GM12891 (cell line): ENCODE results near the gene GTPBP2.
"Not testable (repeated sequence)": the region's sequence is repeated elsewhere in the genome, so short reads cannot be mapped to it uniquely, and the experiment has no call there.

ENCODE experiments used
- DNase-seq: peaks from one replicate; pipeline ENCODE4 v3.0.0; 2011; ENCODE audit warnings: low spot score; ENCODE audit not compliant: insufficient read length
- FAIRE-seq: peaks from 2 replicates; lab custom pipeline; 2011; peaks lifted over from hg19 to GRCh38; lab: Jason Lieb, UNC
- PAX5 ChIP-seq: IDR thresholded peaks from 2 replicates; pipeline ENCODE4 v1.6.1; 2011; ENCODE audit warnings: low read length, moderate library complexity, mild to moderate bottlenecking; ENCODE audit not compliant: insufficient read depth, severe bottlenecking
- POLR2A ChIP-seq: IDR thresholded peaks from 2 replicates; pipeline ENCODE4 v1.6.1; 2011; ENCODE audit warnings: low read depth, low read length, control low read depth
- POLR2AphosphoS5 ChIP-seq: IDR thresholded peaks from 2 replicates; pipeline ENCODE4 v1.6.1; 2011; ENCODE audit warnings: low read depth, low read length, control low read depth
- POU2F2 ChIP-seq: IDR thresholded peaks from 2 replicates; pipeline ENCODE4 v1.6.1; 2011; ENCODE audit warnings: low read depth, mild to moderate bottlenecking, control low read depth, low read length, moderate library complexity
- SPI1 ChIP-seq: IDR thresholded peaks from 2 replicates; pipeline ENCODE4 v1.6.1; 2011; ENCODE audit warnings: low read depth, low read length, control low read depth
- TAF1 ChIP-seq: IDR thresholded peaks from 2 replicates; pipeline ENCODE4 v1.6.1; 2011; ENCODE audit warnings: low read depth, low read length, control low read depth

GTPBP2 gene

DNA sequence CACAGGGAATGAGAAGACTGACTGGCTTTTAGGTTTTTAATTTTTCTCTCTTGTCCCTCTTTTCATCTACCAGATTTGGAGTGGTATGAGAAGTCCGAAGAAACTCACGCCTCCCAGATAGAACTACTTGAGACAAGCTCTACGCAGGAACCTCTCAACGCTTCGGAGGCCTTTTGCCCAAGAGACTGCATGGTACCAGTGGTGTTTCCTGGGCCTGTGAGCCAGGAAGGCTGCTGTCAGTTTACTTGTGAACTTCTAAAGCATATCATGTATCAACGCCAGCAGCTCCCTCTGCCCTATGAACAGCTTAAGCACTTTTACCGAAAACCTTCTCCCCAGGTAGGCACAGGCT lies 7.2 kb upstream of the GTPBP2 start:
- no peak for TF ChIP-seq POLR2A
- TF ChIP-seq POU2F2: no peak; the same call in 1 of the 2 replicates
- TF ChIP-seq POLR2AphosphoS5: no peak
- TF ChIP-seq TAF1: no peak
- TF ChIP-seq PAX5: no peak
- no peak for TF ChIP-seq SPI1
- DNase-seq: no peak
- no peak for FAIRE-seq

DNA sequence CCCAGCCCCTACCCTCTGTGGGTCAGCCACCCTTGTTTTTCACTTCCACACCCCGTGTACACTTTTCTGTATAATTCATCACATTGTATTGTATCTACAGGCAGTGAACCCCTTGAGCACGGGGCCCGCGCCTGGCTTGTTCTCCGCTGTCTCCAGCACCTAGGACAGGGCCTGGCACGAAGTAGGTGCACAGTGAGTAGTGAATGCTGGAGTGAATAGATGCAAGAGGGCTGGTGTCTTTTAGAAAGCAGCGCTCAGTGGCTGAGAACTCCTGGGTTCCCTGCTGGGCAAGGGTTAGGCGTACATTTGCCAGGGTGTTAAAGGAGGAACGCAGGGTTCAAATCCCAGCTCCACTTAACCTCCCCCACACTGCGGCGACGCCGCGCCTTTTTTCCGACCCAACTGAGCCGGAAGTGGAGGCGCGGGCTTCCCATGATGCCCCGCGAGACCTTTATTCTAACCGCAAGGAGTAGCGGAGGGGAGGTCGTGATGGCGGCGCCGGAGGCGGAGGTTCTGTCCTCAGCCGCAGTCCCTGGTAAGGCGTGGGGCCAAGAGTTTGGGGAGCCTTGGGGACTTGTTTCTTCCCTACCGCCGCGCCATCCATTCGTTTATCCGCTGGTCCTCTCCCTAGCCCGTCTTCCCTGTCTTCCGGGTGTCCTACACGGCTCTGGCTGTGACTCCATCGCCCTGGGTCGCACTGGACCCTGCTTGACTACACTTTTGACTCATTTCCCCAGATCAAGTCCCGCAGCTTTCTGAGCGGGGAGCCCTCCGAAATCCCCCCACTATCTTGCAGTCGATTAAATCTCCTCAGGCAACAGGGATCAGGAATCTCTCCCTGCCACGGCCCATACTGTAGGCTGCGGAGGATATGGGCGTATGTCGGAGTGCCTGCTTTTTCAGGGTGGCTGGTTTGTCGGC lies 6.6 kb upstream of the GTPBP2 start, which contains the start of gene MAD2L1BP:
Gene MAD2L1BP, plus strand, starts transcription at position 454 of the 921 bp plus-strand sequence. Its CDS starts 36 bp downstream, at position 490.
- TF ChIP-seq POLR2A (peak; percentile 93), TAF1 (peak; percentile 74), POU2F2 (0 out of 2 replicates have a peak, but pooled peaks have one; percentile 39), PAX5 (no peak), SPI1 (0 out of 2 replicates have a peak, but pooled peaks have one; percentile 13), POLR2AphosphoS5 (peak; percentile 89)
- DNase-seq: peak; percentile 70
- peak; percentile 92 for FAIRE-seq

DNA sequence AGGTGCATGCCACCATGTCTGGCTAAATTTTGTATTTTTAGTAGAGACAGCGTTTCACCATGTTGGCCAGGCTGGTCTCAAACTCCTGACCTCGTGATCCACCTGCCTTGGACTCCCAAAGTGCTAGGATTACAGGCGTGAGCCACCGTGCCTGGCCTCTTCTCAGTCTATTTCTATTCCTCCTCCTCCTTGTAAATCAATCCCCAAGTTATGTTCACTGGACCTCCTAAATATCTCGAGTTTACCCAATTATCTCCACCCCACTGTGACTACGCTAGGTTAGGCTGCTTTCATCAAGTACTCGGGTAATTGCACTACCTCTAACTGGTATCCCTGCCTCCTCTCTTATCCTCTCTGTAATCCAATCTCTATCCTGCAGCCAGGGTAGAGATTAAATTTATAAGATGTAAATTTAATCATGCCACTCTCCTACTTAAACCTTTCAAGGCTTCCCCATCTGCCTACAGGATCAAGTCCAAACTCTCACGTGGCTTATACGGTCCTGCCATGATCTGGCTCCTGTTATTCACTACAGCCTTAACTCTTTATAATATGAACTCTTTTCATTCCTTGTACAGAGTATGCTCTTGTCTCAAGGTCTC lies 5.7 kb upstream of the GTPBP2 start:
- DNase-seq (no peak), FAIRE-seq (no peak)
- no peak for TF ChIP-seq POLR2A
- no peak for TF ChIP-seq SPI1
- no peak for TF ChIP-seq TAF1
- no peak for TF ChIP-seq POU2F2
- TF ChIP-seq PAX5: no peak
- TF ChIP-seq POLR2AphosphoS5: no peak

DNA sequence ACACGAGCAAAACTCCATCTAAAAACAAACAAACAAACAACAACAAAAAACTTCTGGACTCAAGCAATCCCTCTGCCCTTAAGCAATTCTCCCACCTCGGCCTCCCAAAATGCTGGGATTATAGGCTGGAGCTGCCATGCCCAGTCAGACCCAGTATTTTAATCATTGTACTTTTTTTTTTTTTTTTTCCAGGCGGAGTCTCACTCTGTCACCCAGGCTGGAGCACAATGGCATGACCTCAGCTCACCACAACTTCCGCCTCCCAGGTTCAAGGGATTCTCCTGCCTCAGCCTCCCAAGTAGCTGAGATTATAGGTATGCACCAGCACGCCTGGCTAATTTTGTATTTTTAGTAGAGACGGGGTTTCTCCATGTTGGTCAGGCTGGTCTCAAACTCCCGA lies 3.9 kb upstream of the GTPBP2 start:
- not testable (repeated sequence) for FAIRE-seq

DNA sequence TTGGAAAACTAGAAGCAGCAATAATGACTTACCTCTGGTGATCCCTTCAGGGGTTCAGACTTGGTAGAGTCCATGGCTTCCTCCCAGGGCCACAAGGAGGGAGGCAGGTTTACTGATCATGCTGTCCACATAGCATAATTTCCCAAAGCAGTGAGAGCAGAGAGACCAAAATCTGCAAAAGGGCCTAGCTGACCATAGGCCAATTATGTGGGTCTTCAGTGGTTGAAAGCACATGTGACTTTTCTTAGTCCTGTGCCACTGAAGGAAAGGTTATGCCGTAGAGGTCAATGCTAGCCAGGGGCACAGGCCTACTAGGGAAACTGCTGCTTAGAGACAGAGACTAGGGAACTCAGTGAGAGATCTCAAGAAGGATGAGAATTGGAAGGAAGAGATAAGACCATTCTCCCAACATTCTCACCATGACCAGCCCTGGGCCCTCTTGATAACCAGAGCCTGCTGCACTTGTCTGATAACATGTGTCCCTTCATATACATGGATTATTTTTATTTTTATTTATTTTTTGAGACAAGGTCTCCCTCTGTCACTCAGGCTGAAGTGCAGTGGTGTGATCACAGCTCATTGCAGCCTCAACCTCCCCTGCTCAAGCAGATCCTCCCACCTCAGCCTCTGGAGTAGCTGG lies 2.0 kb upstream of the GTPBP2 start:
- FAIRE-seq (no peak), DNase-seq (no peak)
- no peak for TF ChIP-seq PAX5
- no peak for TF ChIP-seq POLR2A
- no peak for TF ChIP-seq POLR2AphosphoS5
- no peak for TF ChIP-seq SPI1
- TF ChIP-seq POU2F2: no peak
- no peak for TF ChIP-seq TAF1

More for the DNA sequence above, 3.9 kb upstream of the GTPBP2 start:
- DNase-seq: not testable (repeated sequence)

DNA sequence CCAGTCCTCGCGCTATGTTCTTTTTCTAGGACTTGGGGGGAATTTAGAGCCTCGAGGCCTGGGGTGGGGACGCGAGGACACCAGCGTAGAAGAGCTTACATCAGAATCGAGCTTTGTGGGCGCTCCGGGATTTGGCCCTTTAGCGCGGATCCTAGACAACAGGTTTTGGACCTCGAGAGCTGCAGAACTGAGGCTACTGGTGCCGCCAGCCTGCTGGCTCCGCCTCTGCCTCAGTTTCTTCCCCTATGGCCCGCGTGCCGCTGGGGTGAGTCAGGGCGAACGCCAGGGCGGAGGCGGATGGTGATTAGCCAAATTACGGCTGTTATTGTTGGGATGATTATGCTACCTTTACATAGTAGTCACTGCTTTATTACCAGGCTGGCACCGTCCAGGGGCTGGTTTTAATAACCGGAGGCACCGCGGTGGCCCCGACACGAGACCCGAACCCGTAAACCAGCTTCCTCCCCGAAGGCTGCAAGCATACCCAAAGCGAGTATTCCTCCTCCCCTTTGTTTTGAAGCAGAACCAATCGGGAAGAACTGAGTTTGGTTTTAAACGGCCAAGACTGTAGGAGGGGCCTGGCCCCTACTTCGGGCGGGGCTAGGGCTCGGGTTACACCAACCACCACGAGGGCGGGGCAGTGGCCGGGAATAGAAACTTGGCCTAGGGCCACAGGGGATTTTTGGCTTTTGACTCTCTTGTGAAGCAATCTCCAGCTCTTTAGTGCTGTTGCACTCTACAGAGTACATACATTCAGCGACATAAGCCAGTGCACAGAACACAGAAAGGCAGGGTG lies 639 bp upstream of the GTPBP2 start:
- FAIRE-seq (no peak), DNase-seq (peak; percentile 90)
- peak; percentile 83 for TF ChIP-seq POLR2AphosphoS5
- TF ChIP-seq POLR2A: peak; percentile 82
- no peak; the same call in 1 of the 2 replicates for TF ChIP-seq SPI1

DNA sequence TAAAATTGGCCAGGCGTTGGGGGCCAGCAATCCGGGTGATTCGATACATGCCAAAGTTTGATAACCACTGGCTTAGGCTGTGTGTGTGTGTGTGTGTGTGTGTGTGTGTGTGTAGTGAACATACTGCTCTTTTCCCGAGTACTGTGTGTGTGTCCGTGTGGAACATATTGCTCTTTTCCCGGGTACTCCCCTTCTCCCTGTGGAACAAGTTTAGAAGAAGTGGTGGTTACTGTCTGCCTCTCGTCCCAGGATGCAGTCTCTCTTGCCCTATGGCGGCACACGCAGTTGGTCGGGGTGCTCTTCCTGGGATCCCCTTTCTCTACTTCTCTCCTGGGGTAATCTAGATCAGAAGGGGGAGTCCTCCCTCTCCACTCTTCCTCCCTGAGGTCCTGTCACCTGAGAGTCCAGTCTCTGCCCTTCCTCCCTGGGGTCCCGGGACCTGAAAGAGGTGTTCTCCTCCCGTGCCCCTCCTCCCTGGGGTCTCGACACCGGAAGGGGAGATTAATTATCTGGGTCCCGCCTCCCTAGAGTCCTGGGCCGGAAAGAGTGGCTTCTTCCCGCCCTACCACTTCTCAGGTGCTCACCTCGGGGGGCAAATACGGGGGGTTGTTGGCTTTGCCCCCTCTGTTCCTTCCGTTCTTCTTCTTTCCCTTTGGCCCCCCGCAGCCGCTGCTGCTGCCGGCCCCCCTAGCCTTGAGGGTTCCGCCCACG lies 516 bp downstream of the GTPBP2 start:
- FAIRE-seq (peak; percentile 9), DNase-seq (peak; percentile 56)
- peak; percentile 35; the same call in 1 of the 2 replicates for TF ChIP-seq POLR2A
- TF ChIP-seq PAX5: no peak
- 0 out of 2 replicates have a peak, but pooled peaks have one; percentile 9 for TF ChIP-seq TAF1
- TF ChIP-seq POU2F2: no peak
- no peak for TF ChIP-seq SPI1
- TF ChIP-seq POLR2AphosphoS5: peak; percentile 67

DNA sequence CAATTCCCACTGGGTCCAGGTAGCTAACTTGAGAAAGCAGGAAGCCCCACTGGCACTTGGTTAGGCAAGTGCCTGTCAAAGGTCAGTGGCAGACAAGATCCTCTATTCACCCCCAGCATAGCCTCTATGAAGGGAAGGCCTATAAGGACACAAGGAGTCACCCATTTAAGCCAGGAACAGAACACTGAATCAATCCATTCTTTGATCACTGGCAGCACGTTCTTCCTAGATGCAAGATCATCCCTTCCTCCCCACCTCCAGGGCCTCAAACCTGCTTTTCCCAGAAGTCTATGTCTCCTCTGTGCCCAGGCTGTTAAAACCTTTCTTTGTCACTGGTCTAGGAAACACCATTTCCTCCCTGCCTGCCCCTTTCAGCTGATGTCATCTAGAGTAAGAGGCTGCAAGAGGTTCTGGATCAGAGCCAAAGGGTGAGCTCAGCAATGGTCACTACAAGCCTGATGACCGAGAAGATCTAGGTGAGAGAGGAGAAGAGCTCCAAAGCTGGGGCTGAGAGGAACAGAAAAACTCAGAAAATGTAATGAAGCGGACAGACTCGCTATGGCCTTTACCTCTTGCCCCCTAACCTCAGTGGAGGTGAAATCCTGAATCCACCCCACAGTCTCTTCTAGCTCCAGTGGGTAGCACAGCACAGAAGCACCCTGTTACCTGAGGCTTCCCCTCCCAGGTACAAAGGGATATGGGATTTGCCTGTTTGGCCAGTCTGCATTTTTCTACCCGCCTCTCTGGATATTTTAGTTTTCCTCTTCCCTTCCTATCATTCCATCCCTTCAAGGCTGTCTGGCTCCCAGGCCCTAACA lies 1.8 kb downstream of the GTPBP2 start:
- FAIRE-seq: no peak
- TF ChIP-seq POLR2A (0 out of 2 replicates have a peak, but pooled peaks have one; percentile 40), POLR2AphosphoS5 (no peak), SPI1 (0 out of 2 replicates have a peak, but pooled peaks have one; percentile 6)
- no peak for DNase-seq

DNA sequence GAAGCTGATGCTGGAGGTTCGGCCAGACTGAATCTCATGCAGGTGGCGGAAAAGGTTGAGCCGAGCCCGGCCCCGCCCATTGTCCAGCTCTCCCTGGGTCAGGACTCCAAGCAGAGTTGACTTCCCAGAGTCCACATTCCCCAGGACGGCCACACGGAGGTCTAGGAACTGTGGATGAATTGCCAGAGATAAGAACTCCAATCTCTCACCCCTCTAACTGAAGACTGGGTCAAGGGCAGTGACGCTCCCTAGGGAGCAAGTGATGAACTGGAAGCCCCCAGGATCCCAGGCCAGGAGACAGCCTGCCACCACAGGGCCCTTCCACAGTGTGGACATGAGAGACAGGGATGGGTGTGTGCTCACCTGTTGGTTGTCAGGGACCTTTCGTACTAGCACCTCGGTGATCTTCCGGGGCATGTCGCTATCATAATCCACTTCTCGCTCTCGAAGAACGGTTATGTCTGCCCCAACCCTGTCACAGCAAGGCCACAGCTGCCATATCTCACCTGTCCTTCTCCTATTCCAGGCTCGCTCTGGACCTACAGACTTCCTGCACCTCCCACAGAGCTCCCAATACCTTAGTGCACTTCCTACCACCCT lies 3.6 kb downstream of the GTPBP2 start:
- FAIRE-seq: no peak
- TF ChIP-seq SPI1 (no peak), POU2F2 (no peak), POLR2AphosphoS5 (no peak), PAX5 (no peak), POLR2A (no peak), TAF1 (no peak)
- no peak for DNase-seq
